Left ventricle myocardium inferior (tissue), 1 donor: ENCODE results near the gene SUMO3. TPM values are rescaled to one million over a fixed set of nuclear protein-coding genes. Genes with fewer than 3 reads are reported as not detected.

ENCODE experiments used
- DNase-seq: peaks from one replicate; pipeline ENCODE4 v3.0.0-alpha.2; 2020
- H3K27ac ChIP-seq: fragments of 200-600 bp; replicated peaks from 2 replicates; pipeline ENCODE4 v1.8.0; 2021
- H3K27me3 ChIP-seq: fragments of 200-600 bp; 2 replicates; pipeline ENCODE4 v1.8.0; 2021; ENCODE audit warnings: low read depth
- H3K36me3 ChIP-seq: fragments of 200-600 bp; 2 replicates; pipeline ENCODE4 v1.8.0; 2021
- H3K4me1 ChIP-seq: fragments of 200-600 bp; 2 replicates; pipeline ENCODE4 v1.8.0; 2021
- H3K4me3 ChIP-seq: fragments of 200-600 bp; 2 replicates; pipeline ENCODE4 v1.8.0; 2021; ENCODE audit warnings: mild to moderate bottlenecking, moderate library complexity
- H3K9me3 ChIP-seq: fragments of 200-600 bp; replicated peaks from 2 replicates; pipeline ENCODE4 v1.8.0; 2021
- CTCF ChIP-seq: fragments of 200-600 bp; IDR thresholded peaks from 2 replicates; pipeline ENCODE4 v1.8.0; 2021; ENCODE audit warnings: antibody characterized with exemption, mild to moderate bottlenecking, borderline replicate concordance
- intact Hi-C: fragments of 100-400 bp; cut with micrococcal nuclease; formaldehyde crosslinking; loops from one replicate; pipeline ENCODE4 v1.11.0; 2022
- total RNA-seq: library from RNA; stranded (reverse); fragmentation: NEBNext Ultra II Directional; extraction: Animal tissue kit (Norgen Biotek cat#: 25700); gene quantifications from one replicate; pipeline ENCODE4 v1.2.1, GENCODE V29; 2021
- donor health status: DM: no; HTN: yes; CAD: no; lungs with severe emphysema.

Gene SUMO3
- total RNA-seq, 1 donor from 2014 or later, result 75.5 TPM

DNA sequence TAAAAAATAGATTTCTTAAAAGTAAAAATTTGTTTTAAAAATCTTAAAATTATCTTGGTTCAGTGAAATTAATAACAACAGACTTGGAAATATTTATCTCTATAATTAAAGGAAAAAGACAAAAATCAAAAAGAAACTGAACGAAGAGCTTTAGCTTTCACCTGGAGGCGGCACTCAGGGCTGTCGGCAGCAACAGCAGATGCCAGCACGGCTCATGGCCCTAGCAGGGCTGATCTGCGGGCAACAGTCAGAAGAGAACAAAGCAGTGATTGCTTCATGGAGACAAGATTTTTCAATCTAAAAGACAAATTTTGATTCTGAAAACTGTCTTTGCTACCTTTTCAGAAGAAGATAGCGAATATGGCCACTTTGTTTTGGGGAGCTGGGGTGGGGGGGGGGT is 38.9 kb downstream of the SUMO3 start:
- Histone ChIP-seq H3K36me3 (peaks cover 49% of the 10 kb centered on the region), H3K9me3 (no peaks in the 10 kb centered on the region), H3K27me3 (no peaks in the 10 kb centered on the region), H3K27ac (no peak overlapping the region), H3K4me1 (peaks cover 23% of the 10 kb centered on the region), H3K4me3 (no peak overlapping the region)
- DNase-seq, result no peak
- no peak for TF ChIP-seq CTCF
- intact Hi-C loops, result no loop called here

GRCh38 chr21:44778499-44778911 is 39.4 kb downstream of the SUMO3 start:
- H3K27ac ChIP-seq, result no peak overlapping the region
- intact Hi-C loops, result no loop called here
- H3K4me3 ChIP-seq, result no peak overlapping the region
- no peak for TF ChIP-seq CTCF
- no peaks in the 10 kb centered on the region for H3K9me3 ChIP-seq
- peaks cover 23% of the 10 kb centered on the region for H3K4me1 ChIP-seq
- DNase-seq, result no peak
- peaks cover 52% of the 10 kb centered on the region for H3K36me3 ChIP-seq
- no peaks in the 10 kb centered on the region for H3K27me3 ChIP-seq

DNA sequence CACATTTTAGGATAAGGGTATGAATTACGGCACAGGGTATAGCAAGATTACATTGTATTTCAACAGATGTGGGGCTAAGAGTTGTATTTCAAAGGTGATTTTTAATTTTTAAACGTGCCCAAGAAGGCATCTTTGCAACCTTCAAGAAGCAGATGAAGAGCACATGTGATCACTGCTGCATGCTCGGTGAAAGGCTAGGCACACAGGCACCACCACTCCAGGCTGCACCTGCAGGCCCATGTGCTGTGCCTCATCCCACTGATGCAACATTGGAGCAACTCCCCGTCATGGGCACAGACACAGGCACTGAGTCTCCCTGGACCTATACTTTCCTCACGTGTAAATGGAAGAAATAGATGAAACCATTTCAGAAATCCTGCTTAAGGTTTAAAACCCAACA is 39.8 kb downstream of the SUMO3 start:
- H3K27me3 ChIP-seq, result no peaks in the 10 kb centered on the region
- H3K9me3 ChIP-seq, result no peaks in the 10 kb centered on the region
- peaks cover 56% of the 10 kb centered on the region for H3K36me3 ChIP-seq
- H3K4me1 ChIP-seq, result peaks cover 23% of the 10 kb centered on the region
- DNase-seq, result no peak
- intact Hi-C loops, result no loop called here
- TF ChIP-seq CTCF, result no peak
- no peak overlapping the region for H3K4me3 ChIP-seq
- H3K27ac ChIP-seq, result no peak overlapping the region

- H3K36me3 ChIP-seq, result peaks cover 81% of the 10 kb centered on the region
- DNase-seq, result no peak
- no peak overlapping the region for H3K27ac ChIP-seq
- no peak overlapping the region for H3K4me3 ChIP-seq
- no peak for TF ChIP-seq CTCF
- intact Hi-C loops, result no loop called here
- H3K9me3 ChIP-seq, result no peaks in the 10 kb centered on the region
- H3K27me3 ChIP-seq, result no peaks in the 10 kb centered on the region
- H3K4me1 ChIP-seq, result peaks cover 9% of the 10 kb centered on the region
Measured at GRCh38 chr21:44774972-44775371, 42.9 kb downstream of the SUMO3 start.

GRCh38 chr21:44773291-44773932 is 44.5 kb downstream of the SUMO3 start:
- Histone ChIP-seq H3K4me3 (no peak overlapping the region), H3K9me3 (no peaks in the 10 kb centered on the region), H3K36me3 (peaks cover 95% of the 10 kb centered on the region), H3K27ac (no peak overlapping the region), H3K27me3 (no peaks in the 10 kb centered on the region), H3K4me1 (no peaks in the 10 kb centered on the region)
- TF ChIP-seq CTCF, result no peak
- intact Hi-C loops, result no loop called here
- no peak for DNase-seq
